NCI-H748 (cell line): ENCODE results near the gene CAMK4.
"Not testable (repeated sequence)": the region's sequence is repeated elsewhere in the genome, so short reads cannot be mapped to it uniquely, and the experiment has no call there.

Experiments
- DNase-seq: peaks from one replicate; lab custom pipeline; 2025; ENCODE audit not compliant: unreplicated experiment; lab: John Stamatoyannopoulos, UW

The CAMK4 gene

GRCh38 chr5:111255169-111255568, 31.0 kb downstream of the CAMK4 start:
- DNase-seq, result no peak

- DNase-seq, result no peak
Measured at GRCh38 chr5:111256128-111256527, 31.9 kb downstream of the CAMK4 start.

GRCh38 chr5:111257610-111258009, 33.4 kb downstream of the CAMK4 start:
- DNase-seq, result not testable (repeated sequence)

GRCh38 chr5:111259636-111260035, 35.5 kb downstream of the CAMK4 start:
- no peak for DNase-seq

DNA sequence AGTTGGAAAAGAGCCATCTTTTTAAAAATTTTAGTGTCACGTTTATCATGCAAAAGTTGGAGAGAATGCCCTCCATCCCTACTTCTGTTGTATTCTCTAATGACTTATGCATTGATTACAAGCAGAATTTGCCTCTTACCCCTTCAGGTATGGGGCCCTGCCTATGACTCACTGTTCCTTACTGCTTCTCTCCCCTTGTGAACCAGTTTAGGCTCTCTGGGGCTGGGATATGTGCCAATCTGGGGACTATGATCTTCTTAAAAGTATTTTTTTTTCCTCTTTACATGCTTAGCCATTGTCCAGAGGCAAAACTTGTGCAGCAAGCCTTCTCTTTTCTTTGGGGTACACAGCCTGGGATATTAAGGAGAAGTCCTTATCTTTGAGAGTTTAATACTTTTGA, 37.4 kb downstream of the CAMK4 start:
- no peak for DNase-seq

DNA sequence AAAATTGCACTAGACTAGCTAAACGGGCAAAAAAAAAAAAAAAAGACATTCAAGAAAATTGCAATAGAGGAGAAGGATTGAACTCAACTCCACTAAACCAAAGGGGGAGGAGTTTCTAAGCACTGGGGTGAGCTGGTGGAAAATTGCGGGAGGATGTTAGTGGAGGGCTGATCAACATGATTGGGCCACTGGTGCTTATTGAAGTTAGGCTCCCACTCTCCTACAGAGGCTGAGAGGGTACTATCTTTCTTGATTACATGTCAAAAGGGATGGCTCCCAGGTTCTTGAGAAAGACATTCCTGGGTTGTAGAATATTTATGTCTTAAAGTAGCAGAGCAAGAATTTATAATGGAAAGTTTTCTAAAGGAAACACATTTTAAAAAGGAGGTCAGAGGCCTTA, 38.0 kb downstream of the CAMK4 start:
- DNase-seq, result no peak

DNA sequence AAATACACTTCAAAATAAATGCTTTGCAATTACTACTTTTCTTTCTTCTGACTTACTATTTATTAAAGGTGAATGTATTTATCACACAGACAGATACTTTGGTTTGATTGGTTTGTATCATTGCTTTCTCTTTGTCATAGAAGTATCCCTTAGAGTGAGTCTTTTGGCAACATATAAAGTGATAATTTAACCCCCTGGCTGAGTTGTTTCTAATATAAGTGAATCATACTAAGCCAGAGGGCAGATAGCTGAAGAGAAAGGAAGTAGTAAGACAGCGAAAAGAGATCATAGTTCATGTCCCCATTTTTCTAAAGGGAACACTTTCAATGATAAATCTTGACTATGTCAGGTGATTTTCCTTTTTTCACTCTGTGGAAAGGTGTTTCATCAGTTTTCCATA, 38.6 kb downstream of the CAMK4 start:
- DNase-seq, result no peak

DNA sequence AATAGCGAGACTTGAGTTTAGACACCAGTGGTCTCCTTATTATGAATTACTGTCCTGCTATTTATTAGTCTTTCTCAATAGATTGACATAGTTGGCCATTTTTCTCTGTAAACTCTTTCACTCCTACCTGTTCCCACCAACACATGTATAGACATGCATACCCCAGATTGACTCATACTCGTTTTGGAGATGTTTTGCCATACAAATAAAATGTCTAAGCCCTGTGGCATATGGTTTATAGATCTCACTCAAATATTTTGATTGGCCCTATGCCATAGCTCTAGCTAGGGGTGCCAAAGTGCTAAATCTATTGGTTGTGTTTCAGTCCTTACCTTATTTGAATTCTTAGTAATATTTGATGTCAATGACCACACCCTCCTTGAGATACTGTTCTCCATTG, 42.3 kb downstream of the CAMK4 start:
- DNase-seq, result peak; percentile 7

GRCh38 chr5:111268300-111268699, 44.1 kb downstream of the CAMK4 start:
- no peak for DNase-seq

GRCh38 chr5:111271885-111272284, 47.7 kb downstream of the CAMK4 start:
- no peak for DNase-seq

GRCh38 chr5:111277061-111277460, 52.9 kb downstream of the CAMK4 start:
- DNase-seq, result no peak

- peak; percentile 34 for DNase-seq
Measured at GRCh38 chr5:111278858-111279504, 54.8 kb downstream of the CAMK4 start.

GRCh38 chr5:111280282-111280951, 56.2 kb downstream of the CAMK4 start:
- DNase-seq, result no peak

DNA sequence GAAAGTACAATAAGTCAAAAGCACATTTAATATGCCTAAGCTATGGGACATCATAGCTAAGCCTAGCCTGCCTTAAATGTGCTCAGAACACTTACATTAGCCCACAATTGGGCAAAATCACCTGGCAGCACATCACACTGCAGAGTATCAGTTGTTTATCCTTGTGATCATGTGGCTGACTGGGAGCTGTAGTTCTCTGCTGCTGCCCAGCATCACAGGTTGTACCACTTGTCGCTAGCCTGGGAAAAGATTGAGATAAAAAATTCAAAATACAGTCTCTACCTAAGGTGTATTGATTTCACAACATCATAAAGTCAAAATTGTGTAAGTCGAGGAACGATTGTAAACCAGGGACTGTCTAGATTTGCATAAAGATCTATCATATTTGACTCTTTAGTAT, 58.6 kb downstream of the CAMK4 start:
- DNase-seq, result no peak

- DNase-seq, result no peak
Measured at GRCh38 chr5:111284825-111285224, 60.6 kb downstream of the CAMK4 start.

DNA sequence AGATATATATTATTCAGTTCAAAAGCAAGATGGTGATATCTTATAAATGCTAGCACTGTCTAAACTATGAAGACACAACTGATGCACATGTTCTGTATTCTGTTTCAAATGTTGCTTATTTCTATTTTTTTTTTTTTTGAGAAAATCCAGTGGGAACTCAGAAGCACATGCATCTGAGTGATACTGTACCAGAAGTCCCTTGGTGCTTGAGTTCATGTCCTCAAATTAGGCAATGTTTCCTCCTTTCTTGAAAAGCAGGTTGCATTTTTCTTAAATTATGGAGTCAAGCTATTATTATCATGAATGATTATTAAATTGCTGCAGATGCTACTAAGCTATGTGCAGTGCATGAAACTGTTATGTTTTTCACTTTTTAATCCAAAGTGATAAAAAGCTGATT, 70.4 kb downstream of the CAMK4 start:
- no peak for DNase-seq

- DNase-seq, result no peak
Measured at GRCh38 chr5:111295649-111296048, 71.5 kb downstream of the CAMK4 start.

DNA sequence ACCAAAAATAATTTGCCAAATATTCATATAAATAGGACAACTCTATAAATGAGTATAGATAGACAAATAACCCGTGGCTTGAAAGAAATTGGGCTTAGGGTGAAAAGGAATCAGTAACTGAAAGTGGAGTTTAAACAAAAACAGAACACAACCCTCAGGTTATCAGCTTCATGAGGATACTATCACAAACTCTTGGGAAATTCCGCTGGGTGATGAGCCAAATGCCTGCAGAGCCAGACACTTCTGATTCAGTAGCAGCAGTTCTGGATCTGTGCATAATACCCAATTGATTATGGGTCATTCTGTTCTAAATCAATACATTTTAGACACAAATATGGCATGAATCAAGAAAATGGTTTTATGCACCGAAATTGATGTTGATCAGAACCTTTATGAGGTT, 72.4 kb downstream of the CAMK4 start:
- no peak for DNase-seq

DNA sequence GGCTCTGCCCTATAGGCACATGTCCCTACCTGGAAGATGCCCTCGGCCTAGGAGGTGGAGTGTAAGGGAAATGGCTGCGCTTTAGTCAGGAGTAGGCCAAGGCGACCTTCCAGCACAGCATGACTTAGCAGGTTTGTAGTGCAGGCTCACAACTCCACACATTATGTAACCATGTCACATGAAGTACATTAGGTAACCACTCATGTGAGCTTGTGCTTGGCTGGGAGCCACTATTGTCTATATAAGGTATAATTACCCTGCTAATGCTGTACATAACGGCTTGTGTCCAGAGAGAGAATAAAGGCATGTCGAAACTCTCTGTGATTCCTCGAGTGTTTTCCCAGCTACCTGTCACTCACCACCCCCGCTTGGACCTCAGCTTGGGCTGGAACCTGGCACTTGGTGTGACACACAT, 74.9 kb downstream of the CAMK4 start:
- peak; percentile 75 for DNase-seq

DNA sequence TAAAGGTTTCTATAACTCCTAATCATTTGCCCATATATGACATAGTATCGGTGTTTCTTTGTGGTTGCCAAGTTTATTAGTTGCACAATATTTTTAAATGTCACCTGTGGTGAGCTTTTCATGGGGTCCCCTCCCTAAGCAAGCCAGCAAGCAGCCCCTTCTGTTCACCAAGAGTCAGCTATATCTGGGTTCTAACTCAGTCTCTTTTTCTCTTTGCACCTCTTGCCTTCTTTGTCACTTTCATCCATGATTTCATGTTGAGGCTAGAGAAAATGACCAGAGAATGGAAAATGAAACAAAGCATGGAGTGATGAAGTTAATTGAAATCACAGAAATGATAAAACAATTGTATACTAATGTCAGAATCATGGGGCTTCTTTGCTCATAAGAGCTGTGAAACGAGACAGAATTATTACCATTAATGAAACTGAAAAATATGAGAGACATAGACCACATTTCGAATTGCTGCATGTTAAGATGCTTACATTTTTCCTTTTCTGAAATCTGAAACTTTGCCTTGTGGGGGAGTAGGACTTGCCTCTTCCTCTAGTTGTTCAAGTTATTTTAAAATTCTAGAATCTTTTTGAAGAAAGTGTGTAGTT, 75.7 kb downstream of the CAMK4 start:
- DNase-seq, result no peak

DNA sequence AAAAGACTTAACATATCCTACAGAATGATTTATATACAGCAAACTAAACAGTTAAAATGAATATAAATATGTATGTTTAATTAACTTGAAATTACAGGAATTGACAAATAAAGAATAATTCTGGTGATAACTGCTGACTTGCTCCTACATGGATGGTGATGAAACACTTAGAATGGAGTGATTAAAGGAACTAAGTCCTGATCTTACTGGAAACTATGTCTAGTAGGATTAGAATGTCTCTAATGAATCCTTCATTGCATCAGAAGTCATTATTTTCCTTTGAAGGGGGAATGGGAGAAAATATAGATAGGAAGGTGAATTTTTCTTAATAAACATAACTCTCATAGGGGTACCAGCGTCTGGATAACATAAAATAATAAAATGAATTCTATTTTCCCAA, 77.1 kb downstream of the CAMK4 start:
- DNase-seq, result no peak

DNA sequence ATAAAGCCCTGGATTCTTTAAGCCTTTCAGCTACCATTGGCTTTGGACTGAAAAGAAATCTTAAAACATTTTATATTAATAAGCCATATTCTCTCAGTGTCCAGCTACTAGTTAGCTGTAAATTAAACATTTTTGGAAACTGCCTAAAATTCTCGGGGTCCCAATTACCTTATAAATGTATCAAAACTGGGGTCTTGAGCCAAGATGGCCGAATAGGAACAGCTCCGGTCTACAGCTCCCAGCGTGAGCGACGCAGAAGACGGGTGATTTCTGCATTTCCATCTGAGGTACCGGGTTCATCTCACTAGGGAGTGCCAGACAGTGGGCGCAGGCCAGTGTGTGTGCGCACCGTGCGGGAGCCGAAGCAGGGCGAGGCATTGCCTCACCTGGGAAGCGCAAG, 77.9 kb downstream of the CAMK4 start:
- DNase-seq, result not testable (repeated sequence)

GRCh38 chr5:111308951-111309350, 84.8 kb downstream of the CAMK4 start:
- peak; percentile 57 for DNase-seq
